GM18517 (cell line): ENCODE measurements around the gene ACTR1A.
A peak's percentile ranks its signal among the peaks of the same experiment; 100 is the strongest.

ENCODE experiments used
- ATAC-seq: cut with Tn5 transposase; IDR thresholded peaks from one replicate; pipeline ENCODE4 v1.9.1; 2021; ENCODE audit warnings: mild to moderate bottlenecking, moderate library complexity; ENCODE audit not compliant: unreplicated experiment

The ACTR1A gene

GRCh38 chr10:102491136-102491535 is 11.4 kb downstream of the ACTR1A start:
- ATAC-seq = no peak

- ATAC-seq = no peak
Measured at GRCh38 chr10:102485093-102485784, 17.3 kb downstream of the ACTR1A start.

- no peak for ATAC-seq
Measured at GRCh38 chr10:102484021-102484420, 18.5 kb downstream of the ACTR1A start.

GRCh38 chr10:102480396-102480795 is 22.1 kb downstream of the ACTR1A start:
- no peak for ATAC-seq

- ATAC-seq = no peak
Measured at GRCh38 chr10:102479651-102480050, 22.9 kb downstream of the ACTR1A start.

- ATAC-seq = no peak
Measured at GRCh38 chr10:102476466-102477141, 25.9 kb downstream of the ACTR1A start.

- ATAC-seq = no peak
Measured at GRCh38 chr10:102475451-102476040, 27.0 kb downstream of the ACTR1A start.

- ATAC-seq = no peak
Measured at GRCh38 chr10:102473445-102474331, 28.8 kb downstream of the ACTR1A start.

GRCh38 chr10:102470579-102471546 is 31.6 kb downstream of the ACTR1A start:
- ATAC-seq = no peak

GRCh38 chr10:102468683-102469082 is 33.8 kb downstream of the ACTR1A start:
- ATAC-seq = no peak

- no peak for ATAC-seq
Measured at GRCh38 chr10:102467971-102468438, 34.5 kb downstream of the ACTR1A start.

- no peak for ATAC-seq
Measured at GRCh38 chr10:102467318-102467717, 35.2 kb downstream of the ACTR1A start.

- no peak for ATAC-seq
Measured at GRCh38 chr10:102465466-102465865, 37.0 kb downstream of the ACTR1A start.

- no peak for ATAC-seq
Measured at GRCh38 chr10:102463983-102464382, 38.5 kb downstream of the ACTR1A start.

GRCh38 chr10:102462512-102463054 is 39.9 kb downstream of the ACTR1A start:
- no peak for ATAC-seq

GRCh38 chr10:102461187-102462054 is 41.1 kb downstream of the ACTR1A start:
- ATAC-seq = peak; percentile 82

GRCh38 chr10:102460836-102461186 is 41.7 kb downstream of the ACTR1A start:
- peak; percentile 37 for ATAC-seq

GRCh38 chr10:102458656-102459055 is 43.9 kb downstream of the ACTR1A start:
- no peak for ATAC-seq
